SK-N-MC (cell line): Measurements from ENCODE around the gene TMEM132C.

Experiments used
- EZH2 ChIP-seq: fragments of 200-600 bp; sonication (generic); IDR thresholded peaks from one replicate; pipeline ENCODE4 v1.6.1; 2017; ENCODE audit warnings: antibody characterized with exemption
- POLR2AphosphoS5 ChIP-seq: IDR thresholded peaks from 2 replicates; pipeline ENCODE4 v1.6.1; 2012; ENCODE audit warnings: mild to moderate bottlenecking, low read depth, low read length, borderline replicate concordance

DNA sequence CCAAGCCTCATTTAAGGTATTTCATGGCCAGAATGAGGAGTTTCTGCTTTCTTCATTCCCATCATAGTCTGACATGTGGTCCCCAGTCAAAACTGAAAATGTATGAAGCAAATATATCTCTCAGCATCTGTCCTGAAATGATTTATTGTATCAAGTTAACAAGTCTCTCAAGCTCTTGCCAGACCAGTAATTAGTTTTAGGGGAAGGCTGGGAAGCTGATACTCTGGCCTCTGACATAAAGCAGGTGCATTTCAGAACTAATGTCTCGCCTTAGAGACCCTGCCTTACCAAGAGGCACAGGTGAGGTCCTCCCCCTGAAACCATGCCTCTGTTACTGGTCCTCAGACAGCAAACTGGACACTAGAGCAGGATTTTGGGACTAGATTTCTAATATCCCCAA, 290.3 kb downstream of the TMEM132C start:
- TF ChIP-seq EZH2: no peak
- TF ChIP-seq POLR2AphosphoS5: no peak
